ENCODE data around the gene KRT7.

DNA sequence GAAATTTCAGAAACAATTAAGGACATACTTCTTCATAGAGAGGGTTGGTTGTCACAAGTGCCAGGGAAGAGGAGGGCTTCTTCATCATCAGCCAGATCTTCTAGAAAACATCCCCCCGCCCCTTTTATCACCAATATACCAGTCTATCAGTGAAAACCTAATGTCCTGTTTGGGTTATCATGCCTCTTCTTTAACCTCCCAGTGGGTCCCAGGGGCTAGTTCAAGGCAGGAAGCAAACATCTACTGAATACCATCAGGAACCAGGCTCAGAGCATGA, 28.1 kb downstream of the KRT7 start:
- TF ChIP-seq, protein P1, sequence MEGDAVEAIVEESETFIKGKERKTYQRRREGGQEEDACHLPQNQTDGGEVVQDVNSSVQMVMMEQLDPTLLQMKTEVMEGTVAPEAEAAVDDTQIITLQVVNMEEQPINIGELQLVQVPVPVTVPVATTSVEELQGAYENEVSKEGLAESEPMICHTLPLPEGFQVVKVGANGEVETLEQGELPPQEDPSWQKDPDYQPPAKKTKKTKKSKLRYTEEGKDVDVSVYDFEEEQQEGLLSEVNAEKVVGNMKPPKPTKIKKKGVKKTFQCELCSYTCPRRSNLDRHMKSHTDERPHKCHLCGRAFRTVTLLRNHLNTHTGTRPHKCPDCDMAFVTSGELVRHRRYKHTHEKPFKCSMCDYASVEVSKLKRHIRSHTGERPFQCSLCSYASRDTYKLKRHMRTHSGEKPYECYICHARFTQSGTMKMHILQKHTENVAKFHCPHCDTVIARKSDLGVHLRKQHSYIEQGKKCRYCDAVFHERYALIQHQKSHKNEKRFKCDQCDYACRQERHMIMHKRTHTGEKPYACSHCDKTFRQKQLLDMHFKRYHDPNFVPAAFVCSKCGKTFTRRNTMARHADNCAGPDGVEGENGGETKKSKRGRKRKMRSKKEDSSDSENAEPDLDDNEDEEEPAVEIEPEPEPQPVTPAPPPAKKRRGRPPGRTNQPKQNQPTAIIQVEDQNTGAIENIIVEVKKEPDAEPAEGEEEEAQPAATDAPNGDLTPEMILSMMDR (conservative IDR thresholded peaks at IDR 0.05): no peak
- TF ChIP-seq EZH2 (IDR thresholded peaks at IDR 0.05; ENCODE audit: low read depth): no peak
